GM23338 (cell line): ENCODE data around the gene EXOC2. TPM values are rescaled to one million over a fixed set of nuclear protein-coding genes. Genes with fewer than 3 reads are reported as not detected.
A peak's percentile ranks its signal among the peaks of the same experiment; 100 is the strongest.

Source experiments
- ATAC-seq: fragments of 200-7000 bp; cut with Tn5 transposase; 3 replicates; pipeline ENCODE4 v1.9.1; 2020
- DNase-seq: peaks from one replicate; pipeline ENCODE4 v3.0.0-alpha.2; 2015; ENCODE audit warnings: low spot score
- H2AFZ ChIP-seq: fragments of 200-600 bp; sonication (generic); 2 replicates; pipeline ENCODE4 v1.8.0; 2016; ENCODE audit warnings: antibody characterized with exemption, mild to moderate bottlenecking, moderate library complexity
- H3F3A ChIP-seq: fragments of 200-600 bp; sonication (generic); replicated peaks from 2 replicates; pipeline ENCODE4 v1.8.0; 2017; ENCODE audit warnings: antibody characterized with exemption, mixed run types, low read depth
- H3K27ac ChIP-seq: fragments of 200-600 bp; sonication (generic); 2 replicates; pipeline ENCODE4 v1.6.1; 2016; ENCODE audit warnings: low read depth
- H3K27me3 ChIP-seq: fragments of 200-600 bp; sonication (generic); 2 replicates; pipeline ENCODE4 v1.8.0; 2016; ENCODE audit warnings: mild to moderate bottlenecking, mixed run types, moderate library complexity; ENCODE audit not compliant: insufficient read depth
- H3K36me3 ChIP-seq: fragments of 200-600 bp; sonication (generic); 2 replicates; pipeline ENCODE4 v1.8.0; 2016; ENCODE audit warnings: mild to moderate bottlenecking; ENCODE audit not compliant: insufficient read depth
- H3K4me1 ChIP-seq: fragments of 200-600 bp; sonication (generic); 2 replicates; pipeline ENCODE4 v1.8.0; 2016; ENCODE audit warnings: mild to moderate bottlenecking, moderate library complexity; ENCODE audit not compliant: insufficient read depth
- H3K4me2 ChIP-seq: fragments of 200-600 bp; sonication (generic); 2 replicates; pipeline ENCODE4 v1.7.1; 2017; ENCODE audit warnings: mixed run types
- H3K4me3 ChIP-seq: fragments of 200-600 bp; sonication (generic); 2 replicates; pipeline ENCODE4 v1.6.1; 2016; ENCODE audit warnings: mixed run types
- H3K79me2 ChIP-seq: fragments of 200-600 bp; sonication (generic); replicated peaks from 2 replicates; pipeline ENCODE4 v1.8.0; 2017; ENCODE audit warnings: mild to moderate bottlenecking; ENCODE audit not compliant: insufficient read depth
- H3K9me2 ChIP-seq: fragments of 200-600 bp; sonication (generic); 2 replicates; pipeline ENCODE4 v1.8.0; 2017; ENCODE audit not compliant: insufficient read depth
- H4K20me1 ChIP-seq: fragments of 200-600 bp; sonication (generic); replicated peaks from 2 replicates; pipeline ENCODE4 v1.8.0; 2017; ENCODE audit warnings: mild to moderate bottlenecking; ENCODE audit not compliant: insufficient read depth
- H3K27ac Mint-ChIP-seq: 2 replicates; pipeline ENCODE4 v1.8.0; 2020; ENCODE audit warnings: inconsistent platforms, mild to moderate bottlenecking, moderate library complexity, mixed read lengths
- H3K27me3 Mint-ChIP-seq: 3 replicates; pipeline ENCODE4 v1.8.0; 2022; ENCODE audit warnings: low read depth, mild to moderate bottlenecking, moderate library complexity, mixed read lengths, inconsistent platforms; ENCODE audit not compliant: insufficient read depth, poor library complexity
- H3K36me3 Mint-ChIP-seq: 3 replicates; pipeline ENCODE4 v1.8.0; 2021; ENCODE audit warnings: low read depth, mild to moderate bottlenecking, inconsistent platforms, moderate library complexity, mixed read lengths
- H3K4me1 Mint-ChIP-seq: 3 replicates; pipeline ENCODE4 v1.8.0; 2020; ENCODE audit warnings: mild to moderate bottlenecking, inconsistent platforms, mixed read lengths
- H3K4me3 Mint-ChIP-seq: 3 replicates; pipeline ENCODE4 v1.8.0; 2021; ENCODE audit warnings: moderate library complexity, mild to moderate bottlenecking, inconsistent platforms, mixed read lengths
- H3K9me3 Mint-ChIP-seq: 3 replicates; pipeline ENCODE4 v1.8.0; 2020; ENCODE audit warnings: moderate library complexity, mild to moderate bottlenecking, inconsistent platforms, mixed read lengths
- CREB1 ChIP-seq: fragments of 250-450 bp; sonication (Bioruptor Pico); IDR thresholded peaks from 2 replicates; pipeline ENCODE4 v1.5.0; 2020; ENCODE audit warnings: low read depth, mild to moderate bottlenecking, moderate library complexity
- CTCF ChIP-seq, 2 experiments: fragments of 200-600 bp in 1 of 2; sonication (generic) in 1 of 2; conservative IDR thresholded peaks; 2 replicates each; pipeline versions ENCODE4 v1.5.1 to v1.6.1; 2016 to 2017; ENCODE audit warnings: antibody characterized with exemption in 2 of 2, low read depth in 2 of 2, mild to moderate bottlenecking in 2 of 2, moderate library complexity in 1 of 2
- EZH2 ChIP-seq: fragments of 200-600 bp; sonication (generic); IDR thresholded peaks from one replicate; pipeline ENCODE4 v1.8.0; 2017; ENCODE audit warnings: antibody characterized with exemption, mild to moderate bottlenecking, low read depth; ENCODE audit not compliant: unreplicated experiment
- EZH2phosphoT487 ChIP-seq: fragments of 200-600 bp; sonication (generic); IDR thresholded peaks from one replicate; pipeline ENCODE4 v1.8.1; 2018; ENCODE audit warnings: antibody characterized with exemption; ENCODE audit not compliant: unreplicated experiment
- NANOG ChIP-seq: IDR thresholded peaks from 2 replicates; pipeline ENCODE4 v1.6.1; 2016; ENCODE audit warnings: antibody characterized with exemption, borderline replicate concordance
- POLR2AphosphoS5 ChIP-seq: IDR thresholded peaks from 2 replicates; pipeline ENCODE4 v1.6.1; 2016; ENCODE audit warnings: antibody characterized with exemption, low read depth
- STAT1 ChIP-seq: IDR thresholded peaks from one replicate; pipeline ENCODE4 v1.6.1; 2016; ENCODE audit warnings: antibody characterized with exemption; ENCODE audit not compliant: unreplicated experiment
- ZNF114 ChIP-seq: fragments of 250-450 bp; sonication (Bioruptor Pico); IDR thresholded peaks from 2 replicates; pipeline ENCODE4 v1.5.0; 2020; ENCODE audit warnings: mild to moderate bottlenecking, moderate library complexity
- ZNF331 ChIP-seq: fragments of 250-450 bp; sonication (Bioruptor Pico); IDR thresholded peaks from 2 replicates; pipeline ENCODE4 v1.5.0; 2020; ENCODE audit warnings: low read depth, mild to moderate bottlenecking, moderate library complexity
- polyA plus RNA-seq: library from polyadenylated mRNA; unstranded; fragments of >200 nt; fragmentation: Nextera tagmentation; extraction: Ambion mirVana; gene quantifications from 2 replicates; pipeline ENCODE4 v1.2.1, GENCODE V29; 2016
- total RNA-seq: library from RNA; depleted of rRNA; stranded (reverse); fragments of >200 nt; shearing (Covaris generic); gene quantifications from 2 replicates; pipeline ENCODE4 v1.2.3, GENCODE V29; 2014
- TF ChIP-seq, protein P1 (sequence below): IDR thresholded peaks from one replicate; pipeline ENCODE4 v1.6.1; 2018; ENCODE audit warnings: antibody characterized with exemption; ENCODE audit not compliant: unreplicated experiment
- TF ChIP-seq, protein P2 (sequence below): fragments of 250-450 bp; sonication (Bioruptor Pico); IDR thresholded peaks from 2 replicates; pipeline ENCODE4 v1.5.0; 2020; ENCODE audit warnings: mild to moderate bottlenecking, moderate library complexity
- TF ChIP-seq, protein P3 (sequence below): IDR thresholded peaks from 2 replicates; pipeline ENCODE4 v1.6.1; 2016; ENCODE audit warnings: antibody characterized with exemption

The EXOC2 gene
- total and polyA plus RNA-seq, 2 experiments from 2014 or later = 28.7 to 93.6 TPM

DNA sequence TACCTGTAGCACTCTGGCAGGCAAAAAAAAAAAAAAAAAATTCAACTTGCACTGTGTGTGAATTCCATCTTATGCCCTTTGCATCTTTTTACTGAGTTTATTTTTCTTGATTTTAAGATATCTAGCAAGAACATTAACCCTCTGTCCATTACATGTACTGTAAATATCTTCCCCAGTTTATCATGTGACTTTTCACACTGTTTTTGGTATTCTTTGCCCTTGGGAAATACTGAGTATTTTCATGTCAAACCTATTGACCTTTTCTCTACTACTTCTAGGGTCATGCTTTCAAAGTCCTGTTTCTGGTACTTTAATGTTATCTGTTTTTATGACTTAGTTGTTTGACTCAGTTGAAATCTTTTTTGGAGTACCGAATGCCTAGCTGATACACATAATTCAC lies 35.2 kb downstream of the EXOC2 start:
- peak overlapping the region; percentile 63 for H3K27ac Mint-ChIP-seq

More for the DNA sequence above, 35.2 kb downstream of the EXOC2 start:
- no peaks in the 10 kb centered on the region for H3K9me2 ChIP-seq
- TF ChIP-seq NANOG (no peak), CTCF (conservative IDR thresholded peaks at IDR 0.05; ENCODE audit: low read depth in 2 of 2) (no peak), EZH2phosphoT487 (no peak), POLR2AphosphoS5 (no peak), CREB1 (CRISPR knock-in tag) (no peak), ZNF114 (CRISPR knock-in tag) (no peak), STAT1 (no peak), EZH2 (no peak), ZNF331 (CRISPR knock-in tag) (no peak)
- TF ChIP-seq, protein P1, sequence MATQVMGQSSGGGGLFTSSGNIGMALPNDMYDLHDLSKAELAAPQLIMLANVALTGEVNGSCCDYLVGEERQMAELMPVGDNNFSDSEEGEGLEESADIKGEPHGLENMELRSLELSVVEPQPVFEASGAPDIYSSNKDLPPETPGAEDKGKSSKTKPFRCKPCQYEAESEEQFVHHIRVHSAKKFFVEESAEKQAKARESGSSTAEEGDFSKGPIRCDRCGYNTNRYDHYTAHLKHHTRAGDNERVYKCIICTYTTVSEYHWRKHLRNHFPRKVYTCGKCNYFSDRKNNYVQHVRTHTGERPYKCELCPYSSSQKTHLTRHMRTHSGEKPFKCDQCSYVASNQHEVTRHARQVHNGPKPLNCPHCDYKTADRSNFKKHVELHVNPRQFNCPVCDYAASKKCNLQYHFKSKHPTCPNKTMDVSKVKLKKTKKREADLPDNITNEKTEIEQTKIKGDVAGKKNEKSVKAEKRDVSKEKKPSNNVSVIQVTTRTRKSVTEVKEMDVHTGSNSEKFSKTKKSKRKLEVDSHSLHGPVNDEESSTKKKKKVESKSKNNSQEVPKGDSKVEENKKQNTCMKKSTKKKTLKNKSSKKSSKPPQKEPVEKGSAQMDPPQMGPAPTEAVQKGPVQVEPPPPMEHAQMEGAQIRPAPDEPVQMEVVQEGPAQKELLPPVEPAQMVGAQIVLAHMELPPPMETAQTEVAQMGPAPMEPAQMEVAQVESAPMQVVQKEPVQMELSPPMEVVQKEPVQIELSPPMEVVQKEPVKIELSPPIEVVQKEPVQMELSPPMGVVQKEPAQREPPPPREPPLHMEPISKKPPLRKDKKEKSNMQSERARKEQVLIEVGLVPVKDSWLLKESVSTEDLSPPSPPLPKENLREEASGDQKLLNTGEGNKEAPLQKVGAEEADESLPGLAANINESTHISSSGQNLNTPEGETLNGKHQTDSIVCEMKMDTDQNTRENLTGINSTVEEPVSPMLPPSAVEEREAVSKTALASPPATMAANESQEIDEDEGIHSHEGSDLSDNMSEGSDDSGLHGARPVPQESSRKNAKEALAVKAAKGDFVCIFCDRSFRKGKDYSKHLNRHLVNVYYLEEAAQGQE = no peak
- TF ChIP-seq, protein P2, sequence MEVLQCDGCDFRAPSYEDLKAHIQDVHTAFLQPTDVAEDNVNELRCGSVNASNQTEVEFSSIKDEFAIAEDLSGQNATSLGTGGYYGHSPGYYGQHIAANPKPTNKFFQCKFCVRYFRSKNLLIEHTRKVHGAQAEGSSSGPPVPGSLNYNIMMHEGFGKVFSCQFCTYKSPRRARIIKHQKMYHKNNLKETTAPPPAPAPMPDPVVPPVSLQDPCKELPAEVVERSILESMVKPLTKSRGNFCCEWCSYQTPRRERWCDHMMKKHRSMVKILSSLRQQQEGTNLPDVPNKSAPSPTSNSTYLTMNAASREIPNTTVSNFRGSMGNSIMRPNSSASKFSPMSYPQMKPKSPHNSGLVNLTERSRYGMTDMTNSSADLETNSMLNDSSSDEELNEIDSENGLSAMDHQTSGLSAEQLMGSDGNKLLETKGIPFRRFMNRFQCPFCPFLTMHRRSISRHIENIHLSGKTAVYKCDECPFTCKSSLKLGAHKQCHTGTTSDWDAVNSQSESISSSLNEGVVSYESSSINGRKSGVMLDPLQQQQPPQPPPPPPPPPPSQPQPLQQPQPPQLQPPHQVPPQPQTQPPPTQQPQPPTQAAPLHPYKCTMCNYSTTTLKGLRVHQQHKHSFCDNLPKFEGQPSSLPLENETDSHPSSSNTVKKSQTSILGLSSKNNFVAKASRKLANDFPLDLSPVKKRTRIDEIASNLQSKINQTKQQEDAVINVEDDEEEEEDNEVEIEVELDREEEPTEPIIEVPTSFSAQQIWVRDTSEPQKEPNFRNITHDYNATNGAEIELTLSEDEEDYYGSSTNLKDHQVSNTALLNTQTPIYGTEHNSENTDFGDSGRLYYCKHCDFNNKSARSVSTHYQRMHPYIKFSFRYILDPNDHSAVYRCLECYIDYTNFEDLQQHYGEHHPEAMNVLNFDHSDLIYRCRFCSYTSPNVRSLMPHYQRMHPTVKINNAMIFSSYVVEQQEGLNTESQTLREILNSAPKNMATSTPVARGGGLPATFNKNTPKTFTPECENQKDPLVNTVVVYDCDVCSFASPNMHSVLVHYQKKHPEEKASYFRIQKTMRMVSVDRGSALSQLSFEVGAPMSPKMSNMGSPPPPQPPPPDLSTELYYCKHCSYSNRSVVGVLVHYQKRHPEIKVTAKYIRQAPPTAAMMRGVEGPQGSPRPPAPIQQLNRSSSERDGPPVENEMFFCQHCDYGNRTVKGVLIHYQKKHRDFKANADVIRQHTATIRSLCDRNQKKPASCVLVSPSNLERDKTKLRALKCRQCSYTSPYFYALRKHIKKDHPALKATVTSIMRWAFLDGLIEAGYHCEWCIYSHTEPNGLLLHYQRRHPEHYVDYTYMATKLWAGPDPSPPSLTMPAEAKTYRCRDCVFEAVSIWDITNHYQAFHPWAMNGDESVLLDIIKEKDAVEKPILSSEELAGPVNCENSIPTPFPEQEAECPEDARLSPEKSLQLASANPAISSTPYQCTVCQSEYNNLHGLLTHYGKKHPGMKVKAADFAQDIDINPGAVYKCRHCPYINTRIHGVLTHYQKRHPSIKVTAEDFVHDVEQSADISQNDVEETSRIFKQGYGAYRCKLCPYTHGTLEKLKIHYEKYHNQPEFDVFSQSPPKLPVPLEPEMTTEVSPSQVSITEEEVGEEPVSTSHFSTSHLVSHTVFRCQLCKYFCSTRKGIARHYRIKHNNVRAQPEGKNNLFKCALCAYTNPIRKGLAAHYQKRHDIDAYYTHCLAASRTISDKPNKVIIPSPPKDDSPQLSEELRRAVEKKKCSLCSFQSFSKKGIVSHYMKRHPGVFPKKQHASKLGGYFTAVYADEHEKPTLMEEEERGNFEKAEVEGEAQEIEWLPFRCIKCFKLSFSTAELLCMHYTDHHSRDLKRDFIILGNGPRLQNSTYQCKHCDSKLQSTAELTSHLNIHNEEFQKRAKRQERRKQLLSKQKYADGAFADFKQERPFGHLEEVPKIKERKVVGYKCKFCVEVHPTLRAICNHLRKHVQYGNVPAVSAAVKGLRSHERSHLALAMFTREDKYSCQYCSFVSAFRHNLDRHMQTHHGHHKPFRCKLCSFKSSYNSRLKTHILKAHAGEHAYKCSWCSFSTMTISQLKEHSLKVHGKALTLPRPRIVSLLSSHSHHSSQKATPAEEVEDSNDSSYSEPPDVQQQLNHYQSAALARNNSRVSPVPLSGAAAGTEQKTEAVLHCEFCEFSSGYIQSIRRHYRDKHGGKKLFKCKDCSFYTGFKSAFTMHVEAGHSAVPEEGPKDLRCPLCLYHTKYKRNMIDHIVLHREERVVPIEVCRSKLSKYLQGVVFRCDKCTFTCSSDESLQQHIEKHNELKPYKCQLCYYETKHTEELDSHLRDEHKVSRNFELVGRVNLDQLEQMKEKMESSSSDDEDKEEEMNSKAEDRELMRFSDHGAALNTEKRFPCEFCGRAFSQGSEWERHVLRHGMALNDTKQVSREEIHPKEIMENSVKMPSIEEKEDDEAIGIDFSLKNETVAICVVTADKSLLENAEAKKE (CRISPR knock-in tag) = no peak
- TF ChIP-seq, protein P3, sequence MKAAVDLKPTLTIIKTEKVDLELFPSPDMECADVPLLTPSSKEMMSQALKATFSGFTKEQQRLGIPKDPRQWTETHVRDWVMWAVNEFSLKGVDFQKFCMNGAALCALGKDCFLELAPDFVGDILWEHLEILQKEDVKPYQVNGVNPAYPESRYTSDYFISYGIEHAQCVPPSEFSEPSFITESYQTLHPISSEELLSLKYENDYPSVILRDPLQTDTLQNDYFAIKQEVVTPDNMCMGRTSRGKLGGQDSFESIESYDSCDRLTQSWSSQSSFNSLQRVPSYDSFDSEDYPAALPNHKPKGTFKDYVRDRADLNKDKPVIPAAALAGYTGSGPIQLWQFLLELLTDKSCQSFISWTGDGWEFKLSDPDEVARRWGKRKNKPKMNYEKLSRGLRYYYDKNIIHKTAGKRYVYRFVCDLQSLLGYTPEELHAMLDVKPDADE = no peak
- H3K4me3 Mint-ChIP-seq = no peak overlapping the region
- no peaks in the 10 kb centered on the region; the same call in 2 of the 3 replicates for H3K9me3 Mint-ChIP-seq
- ATAC-seq = no peak
- H3K27ac ChIP-seq = peak overlapping the region; percentile 27; the same call in 1 of the 2 replicates
- no peaks in the 10 kb centered on the region for H3K27me3 Mint-ChIP-seq
- H3F3A ChIP-seq = 0 out of 2 replicates have a peak, but pooled peaks cover 10% of the 10 kb centered on the region
- H3K36me3 Mint-ChIP-seq = peaks cover 18% of the 10 kb centered on the region
- H3K4me3 ChIP-seq = no peak overlapping the region
- H3K4me1 ChIP-seq = peaks cover 78% of the 10 kb centered on the region
- H2AFZ ChIP-seq = no peak overlapping the region
- H4K20me1 ChIP-seq = no peaks in the 10 kb centered on the region
- peaks cover 88% of the 10 kb centered on the region for H3K79me2 ChIP-seq
- no peaks in the 10 kb centered on the region for H3K36me3 ChIP-seq
- H3K4me2 ChIP-seq = no peak overlapping the region
- peaks cover 70% of the 10 kb centered on the region for H3K4me1 Mint-ChIP-seq
- H3K27me3 ChIP-seq = no peaks in the 10 kb centered on the region
- no peak for DNase-seq
